Transverse colon (tissue), 4 donors: ENCODE results near the gene MAPKBP1. TPM values are rescaled to one million over a fixed set of nuclear protein-coding genes. Genes with fewer than 3 reads are reported as not detected.

Source experiments
- DNase-seq: peaks from one replicate; pipeline ENCODE4 v3.0.0-alpha.2; 2019
- H3K27ac ChIP-seq, 4 donors: fragments of 200-600 bp; sonication (generic); 2 replicates each; pipeline ENCODE4 v1.5.1; 2016 to 2018; ENCODE audit warnings: inconsistent platforms in 4 of 4
- H3K27me3 ChIP-seq: fragments of 200-600 bp; sonication (generic); 2 replicates; pipeline ENCODE4 v1.5.1; 2017; ENCODE audit warnings: inconsistent platforms
- H3K36me3 ChIP-seq, 4 donors: fragments of 200-600 bp; sonication (generic); 2 replicates each; pipeline ENCODE4 v1.5.1; 2017 to 2019; ENCODE audit warnings: inconsistent platforms in 4 of 4
- H3K4me1 ChIP-seq, 4 donors: fragments of 200-600 bp; sonication (generic); 2 replicates each; pipeline ENCODE4 v1.5.1; 2017 to 2020; ENCODE audit warnings: inconsistent platforms in 4 of 4
- H3K4me3 ChIP-seq, 4 donors: fragments of 200-600 bp; sonication (generic); 1 replicate in 1 of 4; 2 replicates in 3 of 4; pipeline versions ENCODE4 v1.5.1 to v1.6.1; 2017 to 2019; ENCODE audit warnings: inconsistent platforms in 4 of 4
- H3K9me3 ChIP-seq, 2 donors: fragments of 200-600 bp; sonication (generic); 2 replicates each; pipeline ENCODE4 v1.5.1; 2017 to 2019; ENCODE audit warnings: inconsistent platforms in 2 of 2
- EP300 ChIP-seq: sonication (generic); formaldehyde crosslinking; IDR thresholded peaks from one replicate; pipeline ENCODE4 v1.6.1; 2017; ENCODE audit warnings: antibody characterized with exemption, low read depth
- POLR2A ChIP-seq: fragments of 450-650 bp; IDR thresholded peaks from one replicate; pipeline ENCODE4 v1.6.1; 2016; ENCODE audit warnings: antibody characterized with exemption, mild to moderate bottlenecking, moderate library complexity
- POLR2AphosphoS5 ChIP-seq, 3 donors: sonication (generic); formaldehyde crosslinking; IDR thresholded peaks; one replicate each; pipeline ENCODE4 v1.6.1; 2016; ENCODE audit warnings: antibody characterized with exemption in 3 of 3
- WGBS, 2 donors: methylation state at CpG; one replicate each; pipeline ENCODE4 v1.1.5; 2018; ENCODE audit warnings: low coverage in 1 of 2; 5-methylcytosine and 5-hydroxymethylcytosine counted together
- in situ Hi-C, 4 donors: fragments of 200-750 bp; cut with MboI; loops; one replicate each; pipeline versions ENCODE4 v1.15.0 to v1.15.1; 2017; ENCODE audit warnings: low sequenced_read_pairs in 3 of 4, low pct_ligation_motif_present in 1 of 4, low pct_unique_long_range_greater_than_20kb in 1 of 4
- intact Hi-C: fragments of 100-400 bp; cut with DNase I; formaldehyde crosslinking; loops from one replicate; pipeline ENCODE4 v1.15.1; 2023; ENCODE audit warnings: low total_unique reads
- total RNA-seq, 4 donors: library from RNA; depleted of rRNA; stranded (reverse); fragments of >200 nt; gene quantifications; one replicate each; pipeline ENCODE4 v1.1.0, GENCODE V29; 2016
- TF ChIP-seq, protein P1 (sequence below), 5 experiments: fragments of 200-600 bp in 3 of 5; fragments of 450-650 bp in 2 of 5; sonication (generic) in 3 of 5; IDR thresholded peaks; 1 replicate in 2 of 5; 2 replicates in 3 of 5; pipeline ENCODE4 v1.5.1; 2016 to 2017; ENCODE audit warnings: antibody characterized with exemption in 5 of 5, inconsistent platforms in 3 of 5, mild to moderate bottlenecking in 2 of 5, moderate library complexity in 1 of 5

MAPKBP1 gene
- total RNA-seq, 4 donors from 2014 or later: 16.0 to 36.4 (median 16.8) TPM

DNA sequence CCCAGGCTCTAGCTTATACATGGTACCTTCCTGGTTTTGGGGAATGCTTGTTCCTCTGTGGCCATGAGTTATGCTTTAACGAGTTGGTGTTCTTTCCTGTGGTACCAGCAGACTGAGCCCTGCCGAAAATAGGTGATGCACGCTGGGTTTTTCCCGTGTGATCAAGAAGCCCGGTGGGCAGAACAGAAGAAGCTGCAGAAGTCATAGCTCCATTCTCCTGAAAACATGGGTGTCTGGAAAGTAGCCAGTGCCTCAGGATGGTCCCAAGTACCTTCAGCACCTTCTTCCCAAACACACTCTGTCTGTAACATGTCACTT lies 25.2 kb downstream of the MAPKBP1 start:
- no peak for DNase-seq
- in situ Hi-C loops: no loop called here
- no peak overlapping the region for H3K27ac ChIP-seq
- 88 to 90% methylated on average over 5 of the region's 5 CpGs for WGBS, 2 donors
- no peak for TF ChIP-seq EP300
- TF ChIP-seq POLR2A: no peak
- TF ChIP-seq, protein P1, sequence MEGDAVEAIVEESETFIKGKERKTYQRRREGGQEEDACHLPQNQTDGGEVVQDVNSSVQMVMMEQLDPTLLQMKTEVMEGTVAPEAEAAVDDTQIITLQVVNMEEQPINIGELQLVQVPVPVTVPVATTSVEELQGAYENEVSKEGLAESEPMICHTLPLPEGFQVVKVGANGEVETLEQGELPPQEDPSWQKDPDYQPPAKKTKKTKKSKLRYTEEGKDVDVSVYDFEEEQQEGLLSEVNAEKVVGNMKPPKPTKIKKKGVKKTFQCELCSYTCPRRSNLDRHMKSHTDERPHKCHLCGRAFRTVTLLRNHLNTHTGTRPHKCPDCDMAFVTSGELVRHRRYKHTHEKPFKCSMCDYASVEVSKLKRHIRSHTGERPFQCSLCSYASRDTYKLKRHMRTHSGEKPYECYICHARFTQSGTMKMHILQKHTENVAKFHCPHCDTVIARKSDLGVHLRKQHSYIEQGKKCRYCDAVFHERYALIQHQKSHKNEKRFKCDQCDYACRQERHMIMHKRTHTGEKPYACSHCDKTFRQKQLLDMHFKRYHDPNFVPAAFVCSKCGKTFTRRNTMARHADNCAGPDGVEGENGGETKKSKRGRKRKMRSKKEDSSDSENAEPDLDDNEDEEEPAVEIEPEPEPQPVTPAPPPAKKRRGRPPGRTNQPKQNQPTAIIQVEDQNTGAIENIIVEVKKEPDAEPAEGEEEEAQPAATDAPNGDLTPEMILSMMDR (IDR thresholded peaks at IDR 0.05): no peak
- no peak for TF ChIP-seq POLR2AphosphoS5 (IDR thresholded peaks at IDR 0.05)
- H3K9me3 ChIP-seq: no peaks in the 10 kb centered on the region
- no peaks in the 10 kb centered on the region for H3K36me3 ChIP-seq
- intact Hi-C loops: no loop called here
- no peak overlapping the region for H3K4me3 ChIP-seq
- peaks cover 0 to 14% (median 4%) of the 10 kb centered on the region in 4 donors for H3K4me1 ChIP-seq
- H3K27me3 ChIP-seq: no peaks in the 10 kb centered on the region

GRCh38 chr15:41801185-41801584 lies 26.9 kb downstream of the MAPKBP1 start:
- TF ChIP-seq POLR2A (no peak), EP300 (no peak), POLR2AphosphoS5 (IDR thresholded peaks at IDR 0.05) (no peak)
- TF ChIP-seq, protein P1 (IDR thresholded peaks at IDR 0.05): no peak
- in situ Hi-C loops: loop anchor here in 2 of 4 donors (25.0 kb wide), 1 partner anchor 189 kb away; no protein-coding TSS in a partner anchor

DNA sequence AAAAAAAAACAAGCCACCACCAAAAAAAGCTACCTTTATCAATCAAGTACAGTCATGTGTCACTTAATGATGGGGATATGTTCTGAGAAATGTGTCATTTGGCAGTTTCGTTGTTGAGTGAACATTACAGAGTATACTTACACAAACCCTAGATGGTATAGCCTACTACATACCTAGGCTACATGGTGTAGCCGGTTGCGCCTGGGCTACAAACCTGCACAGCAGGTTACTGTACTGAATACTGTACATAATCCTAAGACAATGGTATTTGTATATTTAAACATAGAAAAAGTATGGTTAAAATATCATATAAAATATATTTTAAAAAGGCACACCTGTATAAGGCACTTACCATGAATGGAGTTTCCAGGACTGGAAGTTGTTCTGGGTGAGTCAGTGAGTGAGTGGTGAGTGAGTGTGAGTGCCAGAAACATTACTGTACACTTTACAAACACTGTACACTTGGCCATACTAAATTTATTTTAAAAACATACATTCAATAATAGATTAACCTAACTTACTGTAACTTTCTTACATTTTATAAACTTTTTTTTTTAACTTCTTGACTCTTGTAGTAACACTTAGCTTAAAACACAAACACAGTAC lies 27.7 kb downstream of the MAPKBP1 start:
- Histone ChIP-seq H3K4me1 (peaks cover 0 to 12% (median 8%) of the 10 kb centered on the region in 4 donors), H3K9me3 (no peaks in the 10 kb centered on the region), H3K27me3 (no peaks in the 10 kb centered on the region), H3K4me3 (no peak overlapping the region), H3K27ac (no peak overlapping the region), H3K36me3 (no peaks in the 10 kb centered on the region)
- no peak for DNase-seq
- 95 to 100% methylated on average over 2 to 3 of the region's 3 CpGs for WGBS, 2 donors
- intact Hi-C loops: no loop called here
- TF ChIP-seq POLR2A: no peak
- TF ChIP-seq POLR2AphosphoS5 (IDR thresholded peaks at IDR 0.05): no peak
- TF ChIP-seq, protein P1 (IDR thresholded peaks at IDR 0.05): no peak
- no peak for TF ChIP-seq EP300
- in situ Hi-C loops: loop anchor here in 2 of 4 donors (25.0 kb wide), 1 partner anchor 190 kb away; no protein-coding TSS in a partner anchor

More at GRCh38 chr15:41801185-41801584, 26.9 kb downstream of the MAPKBP1 start:
- no peak overlapping the region for H3K4me3 ChIP-seq
- H3K9me3 ChIP-seq: no peaks in the 10 kb centered on the region
- H3K27me3 ChIP-seq: no peaks in the 10 kb centered on the region
- peaks cover 0 to 17% (median 9%) of the 10 kb centered on the region in 4 donors for H3K4me1 ChIP-seq
- 89 to 96% methylated on average over 3 of the region's 3 CpGs for WGBS, 2 donors
- intact Hi-C loops: no loop called here
- DNase-seq: no peak
- no peaks in the 10 kb centered on the region for H3K36me3 ChIP-seq
- no peak overlapping the region for H3K27ac ChIP-seq

DNA sequence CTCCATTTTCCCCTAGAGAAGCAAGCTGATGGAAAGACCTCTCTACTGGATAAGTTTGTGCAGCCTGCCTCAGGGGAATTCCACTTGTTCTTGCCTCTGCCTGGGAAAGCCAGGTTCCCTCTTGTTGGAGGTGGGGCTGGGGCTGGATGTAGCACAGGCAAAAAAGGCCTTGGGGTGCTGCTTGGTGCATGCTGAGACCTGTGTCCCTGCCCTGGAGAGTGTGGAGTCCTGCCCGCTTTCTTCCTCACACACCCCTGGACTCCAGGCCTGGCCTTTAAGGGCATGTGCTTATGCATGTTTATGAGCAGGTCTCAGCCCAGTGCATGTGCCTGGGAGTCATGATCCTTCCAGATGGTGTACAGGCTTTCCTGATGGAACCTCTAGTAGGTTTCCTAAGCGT lies 30.1 kb downstream of the MAPKBP1 start:
- no peak overlapping the region for H3K4me3 ChIP-seq
- peak overlapping the region in 1 of 4 donors; percentile 9 for H3K27ac ChIP-seq
- no peaks in the 10 kb centered on the region for H3K9me3 ChIP-seq
- TF ChIP-seq POLR2AphosphoS5 (IDR thresholded peaks at IDR 0.05) (no peak), EP300 (no peak), POLR2A (no peak)
- TF ChIP-seq, protein P1 (IDR thresholded peaks at IDR 0.05): no peak
- intact Hi-C loops (no loop called here), in situ Hi-C loops (loop anchor here in 2 of 4 donors (25.0 kb wide), 1 partner anchor 192 kb away; no protein-coding TSS in a partner anchor)
- 76% methylated on average over 2 of the region's 2 CpGs; no CpG with 5 or more reads in 1 of the 2 donors for WGBS, 2 donors
- H3K36me3 ChIP-seq: no peaks in the 10 kb centered on the region
- H3K4me1 ChIP-seq: peaks cover 0 to 12% (median 8%) of the 10 kb centered on the region in 4 donors
- DNase-seq: no peak
- no peaks in the 10 kb centered on the region for H3K27me3 ChIP-seq
